GM21528 (cell line): ENCODE results near the gene ITFG1.

ENCODE experiments used
- ATAC-seq: cut with Tn5 transposase; IDR thresholded peaks from one replicate; pipeline ENCODE4 v1.9.1; 2021; ENCODE audit warnings: mild to moderate bottlenecking, moderate library complexity; ENCODE audit not compliant: unreplicated experiment, low FRiP score

ITFG1 gene

DNA sequence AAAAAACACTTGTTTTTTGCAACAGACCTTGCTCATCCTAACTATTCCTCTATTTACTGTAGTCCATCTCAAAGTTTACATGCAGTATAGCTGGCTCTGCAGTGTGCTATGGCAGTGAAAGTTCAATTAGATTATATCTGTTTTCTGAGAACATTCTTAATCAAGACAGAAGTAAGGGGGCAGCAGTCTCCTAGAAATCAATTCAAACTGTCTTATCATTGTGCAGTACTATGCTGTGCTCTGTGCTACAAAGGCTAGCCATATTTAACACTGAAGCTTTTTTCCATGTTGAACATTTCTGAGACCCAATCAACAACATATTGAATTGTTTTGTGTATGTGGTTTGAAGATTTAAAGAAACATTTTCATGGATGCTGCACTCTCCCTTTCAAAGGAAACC is 328.6 kb downstream of the ITFG1 start:
- ATAC-seq, result no peak

DNA sequence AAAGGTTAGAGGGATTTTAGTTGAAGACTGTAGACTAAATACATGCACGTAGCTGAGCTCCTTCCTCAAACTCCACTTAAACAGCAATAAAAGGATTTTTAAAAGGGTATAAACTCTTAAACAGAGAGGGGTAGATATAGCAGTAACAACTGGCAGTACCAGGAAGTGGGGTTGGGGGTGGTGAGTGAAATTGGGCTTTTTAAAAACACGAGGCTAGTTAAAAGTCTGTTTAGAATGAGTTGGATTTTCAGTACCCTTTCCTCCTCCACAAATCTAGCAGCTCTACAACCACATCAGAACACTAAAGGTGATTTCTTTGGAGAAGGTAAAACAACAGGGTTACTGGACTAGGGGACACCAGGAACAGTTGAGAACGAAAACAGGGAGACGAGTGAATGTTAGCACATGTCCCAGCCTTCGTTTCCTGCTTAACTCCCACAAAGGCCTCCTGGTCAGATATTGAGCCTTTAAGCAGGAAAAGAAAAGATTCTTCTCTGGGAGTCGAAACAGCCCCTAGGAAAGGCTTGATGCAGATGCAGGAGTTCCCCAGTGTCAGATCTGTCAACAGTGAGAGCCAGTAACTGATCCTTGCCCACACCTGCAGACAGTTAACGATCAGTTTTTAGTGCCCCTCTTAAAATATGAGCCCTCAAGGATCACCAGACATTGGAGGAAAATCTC is 331.0 kb downstream of the ITFG1 start:
- ATAC-seq, result no peak

DNA sequence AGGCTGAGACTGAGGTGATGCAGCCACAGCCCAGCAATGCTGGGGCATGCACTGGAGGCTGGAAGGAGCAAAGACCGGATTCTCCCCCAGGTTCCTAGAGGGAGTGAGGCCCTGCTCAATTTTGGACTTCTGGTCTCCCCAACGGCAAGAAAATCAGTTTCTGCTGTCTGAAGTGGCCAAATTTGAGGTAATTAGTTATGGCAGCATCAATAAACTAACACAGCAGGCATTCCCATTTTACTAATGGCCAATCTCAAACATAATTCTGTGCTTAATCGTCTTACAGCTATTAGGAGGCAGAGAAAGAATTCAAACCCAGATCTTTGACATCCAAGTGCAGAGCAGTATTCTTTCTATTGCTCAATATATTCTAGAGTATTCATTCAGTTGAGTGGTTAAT is 333.3 kb downstream of the ITFG1 start:
- no peak for ATAC-seq

DNA sequence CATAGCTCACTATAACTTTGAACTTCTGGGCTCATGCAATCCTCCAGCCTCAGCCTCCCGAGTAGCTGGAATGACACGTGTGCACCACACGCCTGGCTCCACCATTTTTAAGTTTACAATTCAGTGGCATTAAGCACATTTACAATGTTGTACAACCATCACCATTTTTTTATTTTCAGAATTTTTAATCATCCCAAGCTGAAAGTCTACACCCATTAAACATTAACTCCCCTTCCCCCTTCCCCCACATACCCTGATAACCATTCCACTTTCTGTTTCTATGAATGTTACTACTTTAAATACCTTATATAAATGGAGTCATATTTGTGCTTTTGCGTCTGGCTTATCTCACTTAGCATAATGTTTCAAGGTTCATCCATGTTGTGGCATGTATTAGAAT is 335.1 kb downstream of the ITFG1 start:
- no peak for ATAC-seq

DNA sequence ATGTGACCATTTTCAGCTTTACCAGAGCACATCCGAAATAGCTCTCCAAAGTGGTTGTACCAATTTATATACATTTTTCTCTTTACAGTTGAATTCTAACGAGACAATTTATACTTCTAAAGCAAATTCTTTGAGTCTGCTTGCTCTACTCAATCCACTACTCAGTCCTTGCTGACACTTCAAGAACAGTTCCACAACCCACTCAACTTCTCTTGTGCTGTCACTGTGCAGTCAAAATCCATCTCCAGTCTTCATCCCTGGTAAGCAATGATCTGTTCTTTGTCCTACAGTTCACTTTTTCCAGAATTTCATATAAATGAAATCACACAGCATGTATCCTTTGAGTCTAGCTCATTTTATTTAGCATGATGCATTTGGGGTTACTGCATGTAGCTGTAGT is 347.7 kb downstream of the ITFG1 start:
- ATAC-seq, result no peak

DNA sequence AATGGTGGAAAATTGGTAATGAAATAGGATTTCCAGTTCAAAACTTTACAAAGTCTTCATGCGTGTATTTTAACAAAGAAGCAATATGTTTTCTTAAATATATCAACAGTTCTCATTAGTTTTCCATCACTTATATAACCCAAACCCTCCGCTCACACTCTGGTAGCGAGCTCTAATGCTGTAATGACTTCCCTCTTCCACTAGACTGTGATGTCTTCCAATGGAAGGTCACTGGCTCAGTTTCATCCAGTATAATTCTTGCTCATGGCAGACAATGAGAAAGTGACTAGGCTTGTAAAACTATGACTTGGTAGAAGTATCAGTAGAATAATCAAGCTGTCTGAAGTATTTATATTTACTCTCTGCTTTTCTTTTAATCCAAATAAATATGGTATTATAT is 349.9 kb downstream of the ITFG1 start:
- no peak for ATAC-seq

DNA sequence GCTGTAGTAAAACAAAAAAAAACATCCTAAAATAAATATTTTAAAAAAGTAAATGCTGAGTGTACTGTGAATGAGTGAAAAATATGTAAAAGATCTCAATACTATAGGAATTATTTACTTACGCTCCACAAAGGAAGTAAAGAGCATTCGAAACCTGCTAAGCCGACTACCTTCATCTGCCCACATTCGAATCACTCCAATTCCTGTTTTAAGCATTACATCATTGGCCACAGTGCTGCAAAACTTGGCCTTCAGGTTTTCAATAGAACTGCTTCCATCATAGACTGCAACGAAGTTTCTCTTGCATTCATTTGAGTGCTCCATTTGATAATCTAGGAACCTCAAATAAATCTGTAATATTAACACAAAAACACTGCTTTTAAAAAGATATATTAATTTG is 351.5 kb downstream of the ITFG1 start:
- no peak for ATAC-seq
